ENCODE data around the gene TTC22.

The TTC22 gene

DNA sequence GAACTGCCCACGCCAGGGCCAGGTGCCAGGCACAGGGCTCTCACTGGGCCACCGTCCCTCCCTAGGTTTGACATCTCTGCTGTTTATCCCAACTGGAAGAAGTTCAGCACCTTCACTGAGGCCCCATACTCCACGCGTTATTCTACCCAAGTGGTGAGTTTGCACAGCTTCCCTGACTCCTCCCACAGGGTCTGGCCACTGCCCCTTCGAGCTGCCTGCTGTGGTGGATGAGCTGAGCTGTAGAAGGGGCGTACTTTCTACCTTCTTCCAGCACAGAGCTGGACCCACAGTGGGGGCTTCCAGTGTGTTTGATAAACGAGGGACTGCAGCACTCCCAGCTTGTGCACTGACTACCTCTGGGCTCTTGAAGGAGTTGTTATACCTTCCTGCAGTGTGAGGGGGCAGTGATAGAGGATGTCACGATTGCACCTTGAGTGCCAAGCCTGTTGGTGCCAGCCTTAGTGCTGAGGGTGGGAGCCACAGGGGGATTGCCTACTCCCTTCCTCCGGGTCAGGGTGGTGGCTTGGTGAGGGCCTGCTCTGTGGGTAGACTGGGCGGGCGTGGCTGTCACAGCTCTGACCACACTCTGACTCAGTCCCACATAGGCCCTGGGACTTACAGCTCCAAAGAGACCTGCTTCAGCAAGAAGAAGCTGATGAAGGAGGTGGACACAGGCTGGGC lies 5.9 kb upstream of the TTC22 start:
- TF ChIP-seq OSR1 (CRISPR knock-in tag; IDR thresholded peaks at IDR 0.05) (no peak), TOX (CRISPR knock-in tag; IDR thresholded peaks at IDR 0.05; ENCODE audit: borderline replicate concordance) (no peak), ZNF70 (CRISPR knock-in tag; IDR thresholded peaks at IDR 0.05) (no peak), ZFP3 (CRISPR knock-in tag; IDR thresholded peaks at IDR 0.05) (no peak)
- TF ChIP-seq, protein P1, sequence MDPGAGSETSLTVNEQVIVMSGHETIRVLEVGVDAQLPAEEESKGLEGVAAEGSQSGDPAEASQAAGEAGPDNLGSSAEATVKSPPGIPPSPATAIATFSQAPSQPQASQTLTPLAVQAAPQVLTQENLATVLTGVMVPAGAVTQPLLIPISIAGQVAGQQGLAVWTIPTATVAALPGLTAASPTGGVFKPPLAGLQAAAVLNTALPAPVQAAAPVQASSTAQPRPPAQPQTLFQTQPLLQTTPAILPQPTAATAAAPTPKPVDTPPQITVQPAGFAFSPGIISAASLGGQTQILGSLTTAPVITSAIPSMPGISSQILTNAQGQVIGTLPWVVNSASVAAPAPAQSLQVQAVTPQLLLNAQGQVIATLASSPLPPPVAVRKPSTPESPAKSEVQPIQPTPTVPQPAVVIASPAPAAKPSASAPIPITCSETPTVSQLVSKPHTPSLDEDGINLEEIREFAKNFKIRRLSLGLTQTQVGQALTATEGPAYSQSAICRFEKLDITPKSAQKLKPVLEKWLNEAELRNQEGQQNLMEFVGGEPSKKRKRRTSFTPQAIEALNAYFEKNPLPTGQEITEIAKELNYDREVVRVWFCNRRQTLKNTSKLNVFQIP (CRISPR knock-in tag; IDR thresholded peaks at IDR 0.05; ENCODE audit: borderline replicate concordance, low read depth), result no peak
- no peak for ATAC-seq

DNA sequence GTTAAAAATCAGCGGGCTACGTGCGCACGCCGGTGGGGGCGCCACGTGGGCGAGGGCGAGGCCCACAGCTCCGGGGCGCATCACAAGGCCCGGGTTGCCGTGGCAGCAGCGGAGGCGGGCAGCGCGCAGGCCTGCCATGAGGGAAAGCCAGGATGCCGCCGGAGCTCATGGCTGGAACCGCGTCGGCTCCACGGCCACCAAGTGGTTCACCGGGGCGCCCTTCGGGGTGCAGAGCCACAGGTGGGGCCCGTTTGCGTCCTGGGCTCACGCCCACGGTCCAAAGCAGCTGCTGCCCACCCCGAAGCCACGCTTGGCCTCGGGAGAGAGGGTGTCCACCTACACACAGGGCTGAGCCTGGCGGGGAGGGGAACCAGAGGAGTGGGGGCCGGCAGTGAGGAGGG lies 4.9 kb upstream of the TTC22 start:
- no peak for TF ChIP-seq TCF4 (CRISPR knock-in tag; IDR thresholded peaks at IDR 0.05; ENCODE audit: borderline replicate concordance)
- TF ChIP-seq, protein P1 (CRISPR knock-in tag; IDR thresholded peaks at IDR 0.05; ENCODE audit: borderline replicate concordance, low read depth), result no peak
- TF ChIP-seq, protein P2, sequence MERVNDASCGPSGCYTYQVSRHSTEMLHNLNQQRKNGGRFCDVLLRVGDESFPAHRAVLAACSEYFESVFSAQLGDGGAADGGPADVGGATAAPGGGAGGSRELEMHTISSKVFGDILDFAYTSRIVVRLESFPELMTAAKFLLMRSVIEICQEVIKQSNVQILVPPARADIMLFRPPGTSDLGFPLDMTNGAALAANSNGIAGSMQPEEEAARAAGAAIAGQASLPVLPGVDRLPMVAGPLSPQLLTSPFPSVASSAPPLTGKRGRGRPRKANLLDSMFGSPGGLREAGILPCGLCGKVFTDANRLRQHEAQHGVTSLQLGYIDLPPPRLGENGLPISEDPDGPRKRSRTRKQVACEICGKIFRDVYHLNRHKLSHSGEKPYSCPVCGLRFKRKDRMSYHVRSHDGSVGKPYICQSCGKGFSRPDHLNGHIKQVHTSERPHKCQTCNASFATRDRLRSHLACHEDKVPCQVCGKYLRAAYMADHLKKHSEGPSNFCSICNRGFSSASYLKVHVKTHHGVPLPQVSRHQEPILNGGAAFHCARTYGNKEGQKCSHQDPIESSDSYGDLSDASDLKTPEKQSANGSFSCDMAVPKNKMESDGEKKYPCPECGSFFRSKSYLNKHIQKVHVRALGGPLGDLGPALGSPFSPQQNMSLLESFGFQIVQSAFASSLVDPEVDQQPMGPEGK (CRISPR knock-in tag; IDR thresholded peaks at IDR 0.05; ENCODE audit: borderline replicate concordance), result no peak
- no peak for TF ChIP-seq ZC3H10 (CRISPR knock-in tag; IDR thresholded peaks at IDR 0.05)
- TF ChIP-seq, protein P3, sequence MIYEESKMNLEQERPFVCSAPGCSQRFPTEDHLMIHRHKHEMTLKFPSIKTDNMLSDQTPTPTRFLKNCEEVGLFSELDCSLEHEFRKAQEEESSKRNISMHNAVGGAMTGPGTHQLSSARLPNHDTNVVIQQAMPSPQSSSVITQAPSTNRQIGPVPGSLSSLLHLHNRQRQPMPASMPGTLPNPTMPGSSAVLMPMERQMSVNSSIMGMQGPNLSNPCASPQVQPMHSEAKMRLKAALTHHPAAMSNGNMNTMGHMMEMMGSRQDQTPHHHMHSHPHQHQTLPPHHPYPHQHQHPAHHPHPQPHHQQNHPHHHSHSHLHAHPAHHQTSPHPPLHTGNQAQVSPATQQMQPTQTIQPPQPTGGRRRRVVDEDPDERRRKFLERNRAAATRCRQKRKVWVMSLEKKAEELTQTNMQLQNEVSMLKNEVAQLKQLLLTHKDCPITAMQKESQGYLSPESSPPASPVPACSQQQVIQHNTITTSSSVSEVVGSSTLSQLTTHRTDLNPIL (CRISPR knock-in tag; IDR thresholded peaks at IDR 0.05; ENCODE audit: low read depth), result no peak
- no peak for TF ChIP-seq ZNF565 (CRISPR knock-in tag; conservative IDR thresholded peaks at IDR 0.05; ENCODE audit: low read depth)
- no peak for TF ChIP-seq SNAI2 (CRISPR knock-in tag; IDR thresholded peaks at IDR 0.05)
- no peak for TF ChIP-seq ZNF8 (CRISPR knock-in tag; IDR thresholded peaks at IDR 0.05)
- TF ChIP-seq TOX (CRISPR knock-in tag; IDR thresholded peaks at IDR 0.05; ENCODE audit: borderline replicate concordance), result no peak
- no peak for TF ChIP-seq RARB (CRISPR knock-in tag; IDR thresholded peaks at IDR 0.05)
- no peak for TF ChIP-seq BACH2 (CRISPR knock-in tag; IDR thresholded peaks at IDR 0.05; ENCODE audit: borderline replicate concordance)
- TF ChIP-seq OSR1 (CRISPR knock-in tag; IDR thresholded peaks at IDR 0.05), result no peak
- TF ChIP-seq ESRRG (CRISPR knock-in tag; IDR thresholded peaks at IDR 0.05), result no peak
- TF ChIP-seq, protein P4, sequence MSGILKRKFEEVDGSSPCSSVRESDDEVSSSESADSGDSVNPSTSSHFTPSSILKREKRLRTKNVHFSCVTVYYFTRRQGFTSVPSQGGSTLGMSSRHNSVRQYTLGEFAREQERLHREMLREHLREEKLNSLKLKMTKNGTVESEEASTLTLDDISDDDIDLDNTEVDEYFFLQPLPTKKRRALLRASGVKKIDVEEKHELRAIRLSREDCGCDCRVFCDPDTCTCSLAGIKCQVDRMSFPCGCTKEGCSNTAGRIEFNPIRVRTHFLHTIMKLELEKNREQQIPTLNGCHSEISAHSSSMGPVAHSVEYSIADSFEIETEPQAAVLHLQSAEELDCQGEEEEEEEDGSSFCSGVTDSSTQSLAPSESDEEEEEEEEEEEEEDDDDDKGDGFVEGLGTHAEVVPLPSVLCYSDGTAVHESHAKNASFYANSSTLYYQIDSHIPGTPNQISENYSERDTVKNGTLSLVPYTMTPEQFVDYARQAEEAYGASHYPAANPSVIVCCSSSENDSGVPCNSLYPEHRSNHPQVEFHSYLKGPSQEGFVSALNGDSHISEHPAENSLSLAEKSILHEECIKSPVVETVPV (CRISPR knock-in tag; IDR thresholded peaks at IDR 0.05), result no peak
- TF ChIP-seq CSDC2 (CRISPR knock-in tag; IDR thresholded peaks at IDR 0.05), result no peak
- no peak for TF ChIP-seq GLIS3 (CRISPR knock-in tag; IDR thresholded peaks at IDR 0.05)
- ATAC-seq, result no peak

DNA sequence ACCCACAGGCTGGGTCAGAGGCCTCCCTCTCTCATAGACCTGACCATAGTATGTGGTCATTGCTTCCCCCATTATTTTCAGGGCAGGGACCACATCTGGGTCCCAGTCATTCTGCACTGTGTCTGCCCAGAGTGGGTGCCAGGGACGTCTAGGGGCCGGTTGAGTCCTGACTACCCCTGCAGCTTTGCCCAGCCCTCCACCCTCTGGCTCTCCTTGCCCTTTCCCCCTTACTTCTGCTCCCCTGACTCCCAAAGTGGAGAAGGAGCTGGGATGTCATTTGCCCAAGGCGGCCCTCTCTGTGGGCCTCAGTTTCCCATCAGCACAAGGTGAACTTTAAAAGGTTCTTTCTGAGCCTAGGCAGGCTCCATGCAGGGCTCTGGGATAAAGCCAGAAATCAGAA lies 4.3 kb upstream of the TTC22 start:
- no peak for ATAC-seq
- TF ChIP-seq OSR1 (CRISPR knock-in tag; IDR thresholded peaks at IDR 0.05) (no peak), ARNTL (CRISPR knock-in tag; IDR thresholded peaks at IDR 0.05; ENCODE audit: borderline replicate concordance, low read depth) (no peak), SNAI2 (CRISPR knock-in tag; IDR thresholded peaks at IDR 0.05) (no peak), BACH2 (CRISPR knock-in tag; IDR thresholded peaks at IDR 0.05; ENCODE audit: borderline replicate concordance) (no peak), ESRRG (CRISPR knock-in tag; IDR thresholded peaks at IDR 0.05) (no peak), PPARA (CRISPR knock-in tag; IDR thresholded peaks at IDR 0.05; ENCODE audit: borderline replicate concordance) (no peak)
- TF ChIP-seq, protein P2 (CRISPR knock-in tag; IDR thresholded peaks at IDR 0.05; ENCODE audit: borderline replicate concordance), result no peak
- TF ChIP-seq, protein P3 (CRISPR knock-in tag; IDR thresholded peaks at IDR 0.05; ENCODE audit: low read depth), result no peak
- TF ChIP-seq, protein P4 (CRISPR knock-in tag; IDR thresholded peaks at IDR 0.05), result no peak
